Activated CD4-positive, alpha-beta T cell treated with anti-CD3 and anti-CD28 coated beads, Interleukin-2, Interleukin-4, amounts not matched to agents 100 ng/mL and 50 ng/mL, durations not matched to agents 16 hours and 8 hours (primary cell): ENCODE results near the gene COL15A1.
A peak's percentile ranks its signal among the peaks of the same experiment; 100 is the strongest.

Source experiments
- DNase-seq: peaks from one replicate; pipeline ENCODE4 v3.0.0-alpha.2; 2020; ENCODE audit warnings: low spot score

Gene COL15A1

DNA sequence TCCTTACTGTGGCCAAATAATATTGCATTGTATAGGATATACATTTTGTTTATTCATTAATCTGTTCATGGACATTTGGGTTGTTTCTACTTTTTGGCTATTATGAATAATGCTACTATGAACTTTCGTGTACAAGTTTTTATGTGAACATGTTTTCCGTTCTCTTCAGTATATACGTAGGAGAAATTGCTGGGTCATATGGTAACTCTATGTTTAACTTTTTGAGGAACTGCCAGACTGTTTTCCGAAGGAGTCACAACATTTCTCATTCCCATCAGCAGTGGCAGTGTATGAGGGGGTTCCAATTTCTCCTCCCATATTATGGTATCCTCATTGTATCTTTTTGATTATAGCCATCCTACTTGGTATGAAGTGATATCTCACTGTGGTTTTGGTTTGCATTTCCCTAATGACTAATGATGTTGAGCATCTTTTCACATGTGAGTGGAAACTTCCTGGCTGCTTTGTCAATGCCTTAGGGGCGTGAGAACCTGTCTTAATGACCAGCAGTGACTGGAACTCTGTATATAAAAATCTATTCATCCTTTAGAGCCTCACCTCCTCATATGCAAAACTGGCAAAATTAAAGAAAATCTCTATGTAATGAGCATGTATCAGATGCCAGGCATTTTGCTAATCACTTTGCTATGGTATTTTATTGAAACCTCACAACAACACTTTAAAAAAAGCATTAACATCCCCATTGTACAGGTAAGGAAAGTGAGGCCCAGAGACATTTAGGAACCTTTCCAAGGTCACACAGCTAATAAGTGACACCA is 113.4 kb downstream of the COL15A1 start:
- DNase-seq = peak; percentile 78

DNA sequence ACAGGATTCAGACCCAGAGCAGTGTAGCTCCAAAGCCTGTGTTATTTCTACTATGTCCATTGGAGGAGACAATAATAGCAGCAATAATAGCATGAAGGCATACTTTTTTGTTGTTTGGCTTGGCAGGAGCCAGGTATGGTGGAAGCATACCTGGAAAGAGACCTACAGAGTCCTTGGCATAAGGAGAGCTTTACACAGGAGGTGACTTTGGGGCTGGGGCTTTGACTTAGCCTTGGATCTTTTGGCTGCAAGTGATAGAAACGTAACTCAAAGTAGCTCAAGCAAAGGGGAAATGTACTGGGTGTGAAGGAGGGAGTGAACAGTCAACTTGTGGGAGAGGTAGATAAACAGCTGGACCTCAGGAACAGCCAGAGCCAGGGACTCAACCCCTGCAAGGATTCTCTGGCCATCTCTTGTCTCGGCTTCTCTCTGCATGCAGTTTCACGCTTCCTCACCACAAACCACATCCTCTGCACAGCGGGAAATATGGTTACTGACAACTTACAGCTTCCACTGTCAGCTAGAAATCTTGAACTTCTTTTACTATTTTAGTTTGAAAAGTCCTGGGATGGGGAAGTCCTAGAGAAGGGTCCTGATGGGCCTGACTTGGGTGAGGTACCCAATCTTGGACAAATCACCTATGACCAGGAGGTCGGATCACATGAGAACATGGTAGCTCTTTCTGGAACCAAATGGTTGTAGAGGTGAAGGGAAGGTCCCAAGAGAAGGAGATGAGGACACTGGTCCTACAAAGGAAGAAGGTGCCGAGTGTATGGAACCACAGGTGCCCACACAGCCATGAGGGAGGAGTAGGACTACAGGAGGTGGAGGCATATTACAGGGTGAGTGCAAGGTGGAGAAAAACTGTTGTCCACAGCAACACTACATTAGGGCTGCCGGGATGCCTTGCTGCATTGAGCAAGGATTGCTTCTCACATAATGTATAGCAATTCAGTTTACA is 114.2 kb downstream of the COL15A1 start:
- DNase-seq = peak; percentile 88

DNA sequence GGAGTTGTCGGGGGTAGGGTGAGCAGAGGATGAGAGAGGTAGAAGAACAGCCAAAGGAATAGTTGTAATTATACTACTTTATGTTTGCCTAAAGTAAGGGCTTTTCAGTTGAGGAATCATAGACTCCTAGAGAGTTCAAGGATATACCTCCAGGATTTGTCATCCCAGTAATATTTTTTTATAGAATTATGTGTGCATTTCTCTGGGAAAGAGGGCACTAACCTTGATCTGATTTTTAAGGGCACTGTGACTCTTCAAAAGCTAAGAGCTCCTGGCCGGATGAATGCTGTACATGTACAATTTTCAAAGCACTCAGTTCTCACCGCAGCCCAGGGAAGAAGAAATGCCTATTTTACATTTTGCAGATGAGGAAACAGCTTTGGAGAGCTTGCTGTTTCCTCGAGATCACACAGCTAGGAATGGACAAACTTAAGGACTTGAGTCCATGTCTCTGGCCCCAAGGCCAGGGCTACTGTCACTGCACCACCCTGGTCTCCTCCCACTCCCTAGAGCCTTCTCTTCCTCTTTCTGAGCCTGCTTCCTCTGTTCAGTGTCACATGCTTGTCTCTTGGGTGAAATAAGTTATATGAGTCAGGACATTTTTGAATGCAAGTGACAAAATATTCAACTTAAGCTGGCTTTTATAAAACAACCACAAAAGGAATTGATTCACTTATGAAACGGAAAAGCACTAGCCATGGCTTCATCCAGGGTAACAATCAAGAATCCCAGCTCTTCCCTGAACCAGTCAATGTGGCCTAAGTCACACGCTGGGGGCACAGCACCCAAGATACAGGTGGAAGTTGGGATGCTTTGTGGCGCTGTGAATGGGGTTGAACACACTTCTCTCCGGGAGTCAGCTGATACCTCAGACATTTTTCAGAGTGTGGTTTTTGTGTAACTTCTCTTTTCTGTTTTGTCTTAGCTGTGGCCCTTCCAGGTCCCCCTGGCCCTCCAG is 115.5 kb downstream of the COL15A1 start:
- DNase-seq = peak; percentile 58

DNA sequence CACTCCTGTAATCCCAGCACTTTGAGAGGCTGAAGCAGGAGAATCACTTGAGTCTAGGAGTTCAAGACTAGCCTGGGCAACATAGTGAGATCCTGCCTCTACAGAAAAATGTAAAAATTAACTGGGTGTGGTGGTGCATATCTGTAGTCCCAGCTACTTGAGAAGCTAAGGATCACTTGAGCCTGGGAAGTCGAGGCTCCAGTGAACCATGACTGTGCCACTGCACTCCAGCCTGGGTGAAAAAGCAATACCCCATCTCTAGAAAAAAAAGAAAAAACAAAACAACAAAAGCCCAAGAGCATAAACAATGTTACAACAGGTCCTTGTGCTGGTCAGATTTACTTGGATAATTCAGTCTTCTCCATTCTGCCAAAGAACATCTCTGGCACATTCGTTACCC is 116.9 kb downstream of the COL15A1 start:
- DNase-seq = no peak

DNA sequence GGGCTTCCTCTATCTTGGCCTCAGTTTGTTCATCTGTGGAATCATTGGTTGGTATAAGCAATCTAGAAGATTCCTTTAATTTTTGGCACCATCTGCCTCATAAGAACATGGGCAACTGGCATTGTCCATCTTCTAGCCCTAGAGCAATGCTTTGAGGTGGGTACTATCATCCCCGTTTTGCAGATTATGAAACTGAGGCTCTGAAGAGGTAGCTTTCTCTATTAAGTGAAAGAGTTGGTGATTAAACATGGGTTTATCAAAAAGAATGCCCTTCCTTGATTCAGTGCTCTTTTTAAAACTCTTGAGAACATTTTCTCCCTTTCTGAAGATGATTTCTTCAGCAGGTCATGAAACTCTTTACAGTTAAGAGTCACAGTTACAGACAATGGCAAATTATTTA is 118.8 kb downstream of the COL15A1 start:
- DNase-seq = no peak

DNA sequence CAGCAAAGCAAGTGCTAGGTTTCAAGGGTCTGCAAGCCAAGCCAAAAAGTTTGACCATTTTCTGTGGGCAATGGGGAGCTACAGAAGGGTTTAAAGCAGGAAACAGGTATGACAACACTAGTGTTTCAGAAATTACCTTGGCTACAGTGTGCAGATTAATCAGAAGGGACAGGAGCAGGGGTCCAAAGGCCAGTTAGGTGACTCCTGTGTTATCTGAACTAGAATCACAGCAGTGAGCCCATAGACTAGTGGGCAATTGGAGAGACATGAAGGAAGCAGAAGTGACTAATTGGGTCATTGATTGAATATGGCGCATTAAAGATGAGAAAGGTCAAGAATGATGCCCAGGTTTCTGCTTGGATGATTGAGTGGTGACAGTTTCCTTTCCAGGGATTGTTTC is 119.8 kb downstream of the COL15A1 start:
- DNase-seq = no peak

DNA sequence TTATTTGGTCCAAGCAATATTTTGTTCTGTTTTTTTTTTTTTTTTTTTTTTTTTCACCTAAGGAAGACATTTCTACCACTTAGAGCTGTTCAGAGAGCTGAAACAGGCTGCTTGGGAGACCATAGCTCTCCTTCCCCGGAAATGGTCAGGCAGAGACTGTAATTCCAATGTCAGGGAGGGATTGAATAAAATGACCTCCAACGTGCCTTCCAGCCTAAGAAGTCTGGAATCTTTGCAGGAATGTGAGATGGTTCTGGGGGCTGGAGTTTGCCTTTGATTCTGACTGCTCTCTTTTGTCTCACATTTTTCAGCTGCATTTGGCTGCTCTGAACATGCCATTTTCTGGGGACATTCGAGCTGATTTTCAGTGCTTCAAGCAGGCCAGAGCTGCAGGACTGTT is 122.9 kb downstream of the COL15A1 start:
- DNase-seq = no peak

DNA sequence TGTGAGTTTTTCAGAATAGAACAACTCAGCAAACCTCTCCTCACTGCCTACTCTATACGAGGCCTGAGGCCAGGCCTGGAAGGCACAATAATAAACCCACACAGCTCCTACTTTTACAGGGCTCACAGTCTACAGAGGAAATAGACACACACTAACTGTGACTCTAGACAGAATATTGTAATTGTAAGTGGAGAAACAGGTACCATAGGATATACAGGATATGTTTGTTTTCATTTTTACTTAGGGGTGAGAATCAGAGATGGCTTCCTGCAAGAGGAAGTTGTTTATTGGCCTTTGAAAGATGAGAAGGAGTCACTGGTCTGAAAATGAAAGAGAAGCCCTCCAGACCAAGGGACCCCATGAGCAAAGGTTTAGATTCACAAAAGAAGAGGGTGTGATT is 125.4 kb downstream of the COL15A1 start:
- no peak for DNase-seq

DNA sequence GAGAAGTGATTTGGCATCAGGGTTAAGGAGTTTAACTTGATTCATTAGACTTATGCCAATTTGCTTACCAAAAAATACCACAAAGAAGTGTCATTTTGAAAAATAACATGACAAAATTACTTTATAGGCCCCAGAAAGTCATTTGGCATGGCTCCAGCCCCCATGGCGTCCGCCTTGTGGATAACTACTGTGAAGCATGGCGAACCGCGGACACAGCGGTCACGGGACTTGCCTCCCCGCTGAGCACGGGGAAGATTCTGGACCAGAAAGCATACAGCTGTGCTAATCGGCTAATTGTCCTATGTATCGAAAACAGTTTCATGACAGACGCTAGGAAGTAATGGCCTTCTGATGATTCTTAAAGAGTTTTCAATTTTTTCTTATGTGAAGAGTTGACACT is 125.8 kb downstream of the COL15A1 start:
- DNase-seq = no peak

DNA sequence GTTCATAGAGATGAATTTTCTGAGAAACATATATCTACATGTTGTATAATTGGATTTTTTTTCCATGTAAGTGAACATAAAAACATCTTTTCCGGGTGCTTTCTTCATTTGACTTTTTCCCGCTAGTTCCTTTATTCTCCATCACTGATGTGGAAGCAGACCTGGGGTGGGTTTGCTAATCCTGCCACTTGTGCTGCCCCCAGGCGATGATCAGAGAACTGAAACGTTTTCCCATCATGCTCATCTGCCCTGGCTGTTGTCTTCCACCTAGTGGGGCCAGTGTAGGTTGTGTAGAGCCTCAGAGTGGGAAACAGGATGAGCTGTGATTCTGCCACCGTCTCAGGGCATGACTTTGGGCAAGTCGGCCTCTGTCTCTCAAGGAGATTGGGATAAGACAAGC is 127.0 kb downstream of the COL15A1 start:
- DNase-seq = no peak

DNA sequence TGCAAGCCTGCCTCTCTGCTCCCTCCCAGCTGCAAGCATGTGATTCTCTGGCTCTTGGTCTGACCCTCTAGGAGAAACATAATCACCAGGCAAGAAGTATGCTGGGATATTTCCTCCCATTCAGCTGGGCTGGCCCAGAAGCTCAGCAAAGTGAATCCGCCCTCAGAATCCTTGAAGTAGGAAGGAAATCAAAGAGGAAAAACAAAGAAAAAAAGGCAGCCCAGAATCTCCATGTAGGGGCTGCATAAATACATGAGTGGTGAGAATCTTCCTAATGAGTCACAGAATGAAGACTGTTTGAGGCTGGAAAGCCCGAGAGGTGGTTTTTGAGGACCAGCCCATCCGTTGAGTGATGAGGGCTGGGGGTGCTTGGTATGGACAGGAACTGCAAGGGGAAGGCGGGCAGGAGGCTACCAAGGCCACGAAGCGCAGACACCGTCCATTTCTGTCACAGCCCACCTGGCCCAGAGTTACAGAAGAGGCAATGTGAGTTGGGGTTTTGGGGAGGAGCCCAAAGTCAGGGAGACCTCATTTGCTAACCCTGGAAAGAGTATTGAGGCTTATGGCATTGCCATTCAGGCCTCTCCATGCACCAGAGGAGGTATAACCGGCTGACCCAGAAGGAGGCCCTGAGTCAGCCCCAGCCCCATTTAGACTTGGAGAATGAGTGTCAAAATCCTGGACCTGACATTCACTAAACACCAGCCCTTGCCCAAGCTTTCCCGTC is 127.8 kb downstream of the COL15A1 start:
- DNase-seq = no peak

DNA sequence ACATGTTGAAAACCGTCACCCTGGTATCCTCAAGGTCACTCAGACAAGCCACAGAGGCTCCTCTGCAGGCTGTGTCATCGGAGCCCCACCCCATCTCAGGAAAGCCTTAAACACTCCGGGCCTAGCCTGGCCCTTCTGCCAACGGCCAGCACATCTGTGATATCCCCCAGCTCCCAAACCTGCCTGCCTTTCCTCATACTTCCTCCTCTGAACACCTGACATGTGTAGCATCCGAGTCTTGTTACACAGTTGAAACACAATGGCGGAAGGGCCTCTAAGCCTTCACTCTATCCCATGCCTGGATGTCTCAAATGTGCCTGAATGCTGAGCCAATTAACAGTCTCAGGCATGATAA is 128.3 kb downstream of the COL15A1 start:
- no peak for DNase-seq

- no peak for DNase-seq
Measured at GRCh38 chr9:99073347-99073746, 129.6 kb downstream of the COL15A1 start.

GRCh38 chr9:99073985-99074901 is 130.5 kb downstream of the COL15A1 start:
- DNase-seq = no peak

DNA sequence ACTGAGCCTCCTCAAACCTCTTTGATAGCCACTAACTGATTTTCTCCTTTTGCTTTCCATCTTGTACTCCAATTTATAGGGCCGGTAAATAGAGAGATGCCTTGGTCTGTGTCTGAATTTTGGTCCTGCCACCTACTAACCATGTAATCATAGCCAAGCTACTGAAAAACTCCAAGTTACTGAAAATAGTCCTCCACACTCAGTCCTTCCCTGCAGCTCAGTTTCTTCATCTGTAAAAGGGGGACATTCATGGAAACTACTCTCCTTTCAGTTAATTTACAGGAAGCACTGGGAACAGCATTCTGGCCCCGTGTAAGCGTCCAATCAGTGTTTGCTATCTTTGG is 131.2 kb downstream of the COL15A1 start:
- DNase-seq = no peak

DNA sequence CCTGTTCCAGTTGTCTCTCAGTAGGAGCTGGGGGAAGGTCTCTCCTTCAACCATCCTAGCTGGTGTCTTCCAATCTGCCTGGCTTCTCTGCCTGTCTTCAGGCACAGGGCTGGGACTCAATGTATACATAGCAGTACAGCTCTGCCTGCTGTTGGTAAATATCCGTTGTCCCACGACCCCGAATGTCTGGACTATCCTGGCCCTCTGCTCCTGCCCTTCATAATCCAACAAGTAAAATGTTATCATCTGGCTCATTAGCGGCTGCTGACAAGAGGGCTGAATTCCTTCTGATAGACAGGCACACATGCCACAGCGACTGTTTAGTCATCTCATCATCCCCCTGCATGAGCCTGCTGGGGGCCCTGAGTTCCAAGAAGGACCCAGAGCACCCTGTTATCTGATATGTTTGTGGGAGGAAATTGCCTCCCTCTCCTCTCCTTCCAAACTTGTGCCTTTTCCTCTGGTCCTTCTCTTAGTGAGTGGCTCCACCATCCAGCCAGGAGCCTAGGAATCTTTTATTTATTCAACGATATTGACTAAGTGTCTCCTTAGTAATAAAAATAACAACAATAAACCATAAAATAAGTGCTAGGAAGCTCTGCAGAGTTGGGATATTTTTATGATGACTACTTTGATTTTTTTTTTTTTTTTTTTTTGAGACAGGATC is 131.7 kb downstream of the COL15A1 start:
- DNase-seq = no peak

DNA sequence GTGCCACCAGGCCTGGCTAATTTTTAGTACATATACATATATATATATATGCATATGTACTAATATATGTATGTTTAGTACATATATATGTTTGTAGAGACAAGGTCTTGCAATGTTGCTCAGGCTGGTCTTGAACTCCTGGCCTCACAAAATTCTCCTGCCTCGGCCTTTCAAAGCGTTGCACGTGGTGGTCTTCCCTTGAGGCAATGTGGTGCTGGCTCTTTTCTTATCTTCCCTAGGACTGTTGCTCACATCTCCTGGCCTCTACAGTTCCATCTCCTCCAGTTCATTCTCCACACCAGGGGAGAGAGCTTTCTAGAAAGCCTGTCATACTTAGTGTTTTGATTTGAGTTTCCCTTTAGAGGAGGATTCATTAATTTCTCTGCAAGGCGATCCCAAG is 132.3 kb downstream of the COL15A1 start:
- no peak for DNase-seq

DNA sequence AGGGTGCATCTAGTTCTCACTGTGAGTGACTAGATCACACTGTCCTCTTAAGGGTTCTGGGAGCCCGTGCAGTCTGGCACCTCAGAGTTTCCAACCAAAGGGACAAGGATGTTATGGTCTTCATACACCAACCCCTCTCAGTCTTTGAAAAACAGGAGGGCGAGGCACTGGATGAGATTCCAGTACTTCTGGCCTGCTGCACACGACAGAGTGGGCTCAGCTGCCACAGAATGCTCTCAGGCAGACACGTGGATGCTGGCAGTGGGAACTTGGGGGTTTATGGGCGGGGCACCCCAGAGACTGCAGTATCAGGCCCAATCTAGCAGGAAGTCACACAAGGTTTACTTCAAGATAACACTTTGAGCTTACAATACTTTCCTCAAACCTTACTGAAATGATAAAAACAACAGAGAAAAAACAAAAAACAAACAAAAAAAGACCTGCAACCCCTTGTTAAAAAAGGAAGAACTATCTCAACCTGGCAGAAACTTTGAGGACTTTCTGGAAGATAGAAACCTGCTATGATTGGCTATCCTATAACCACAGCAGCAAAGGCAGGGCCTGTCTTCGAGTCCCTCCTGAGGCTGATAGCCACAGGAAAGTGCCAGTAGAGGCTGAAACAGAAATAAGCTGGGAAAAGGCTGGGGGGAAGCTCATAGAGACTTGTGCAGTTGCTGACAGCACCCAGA is 132.9 kb downstream of the COL15A1 start:
- peak; percentile 22 for DNase-seq

- DNase-seq = no peak
Measured at GRCh38 chr9:99078717-99079116, 135.0 kb downstream of the COL15A1 start.
